DOHH2 (cell line): ENCODE results near the gene RAMP2.

Experiments
- H3F3A ChIP-seq: fragments of 200-600 bp; sonication (generic), shearing (Covaris generic); 2 replicates; pipeline ENCODE4 v1.6.0; 2016; ENCODE audit warnings: antibody characterized with exemption, mild to moderate bottlenecking; ENCODE audit not compliant: control insufficient read depth, insufficient read depth
- H3K27ac ChIP-seq: fragments of 200-600 bp; sonication (generic); 2 replicates; pipeline ENCODE4 v1.5.1; 2014; ENCODE audit warnings: low read depth, mild to moderate bottlenecking, low read length, moderate library complexity
- H3K27me3 ChIP-seq: fragments of 200-600 bp; sonication (generic); 2 replicates; pipeline ENCODE4 v1.6.1; 2014; ENCODE audit warnings: mild to moderate bottlenecking, low read length, mixed read lengths; ENCODE audit not compliant: control insufficient read depth
- H3K36me3 ChIP-seq: fragments of 200-600 bp; sonication (generic); 2 replicates; pipeline ENCODE4 v1.6.1; 2014; ENCODE audit warnings: mild to moderate bottlenecking, low read length, moderate library complexity, mixed read lengths; ENCODE audit not compliant: control insufficient read depth
- H3K4me1 ChIP-seq: fragments of 200-600 bp; sonication (generic); 2 replicates; pipeline ENCODE4 v1.6.1; 2014; ENCODE audit warnings: mild to moderate bottlenecking, low read length, mixed read lengths; ENCODE audit not compliant: control insufficient read depth
- H3K4me2 ChIP-seq: fragments of 200-600 bp; sonication (generic); 2 replicates; pipeline ENCODE4 v1.6.0; 2014; ENCODE audit warnings: mild to moderate bottlenecking, low read length, moderate library complexity
- H3K4me3 ChIP-seq: fragments of 200-600 bp; sonication (generic); 2 replicates; pipeline ENCODE4 v1.5.1; 2014; ENCODE audit warnings: mild to moderate bottlenecking, low read length, mixed read lengths
- H3K79me2 ChIP-seq: fragments of 200-600 bp; sonication (generic); 2 replicates; pipeline ENCODE4 v1.6.1; 2014; ENCODE audit warnings: mild to moderate bottlenecking, low read length, mixed read lengths; ENCODE audit not compliant: control insufficient read depth
- H3K9me2 ChIP-seq: fragments of 200-600 bp; sonication (generic); replicated peaks from 2 replicates; pipeline ENCODE4 v1.6.1; 2014; ENCODE audit warnings: mild to moderate bottlenecking, low read length, mixed read lengths; ENCODE audit not compliant: control insufficient read depth
- H3K9me3 ChIP-seq: fragments of 200-600 bp; sonication (generic); 2 replicates; pipeline ENCODE4 v1.6.1; 2014; ENCODE audit warnings: antibody characterized with exemption, low read length, mixed read lengths; ENCODE audit not compliant: control insufficient read depth, insufficient read depth
- H4K20me1 ChIP-seq: fragments of 200-600 bp; sonication (generic); 2 replicates; pipeline ENCODE4 v1.6.0; 2014; ENCODE audit warnings: low read depth, mild to moderate bottlenecking, antibody characterized with exemption, low read length, moderate library complexity; ENCODE audit not compliant: control insufficient read depth, insufficient read depth
- CTCF ChIP-seq: fragments of 200-600 bp; sonication (generic); IDR thresholded peaks from one replicate; pipeline ENCODE4 v1.5.1; 2014; ENCODE audit warnings: antibody characterized with exemption, mild to moderate bottlenecking, low read depth, low read length; ENCODE audit not compliant: poor library complexity, severe bottlenecking
- EZH2phosphoT487 ChIP-seq: fragments of 200-600 bp; sonication (generic); IDR thresholded peaks from 2 replicates; pipeline ENCODE4 v1.6.1; 2017; ENCODE audit warnings: borderline replicate concordance, mild to moderate bottlenecking, antibody characterized with exemption, low read length, moderate library complexity, mixed read lengths

The RAMP2 gene

GRCh38 chr17:42748908-42749798, 11.9 kb upstream of the RAMP2 start:
- H3K9me2 ChIP-seq: no peaks in the 10 kb centered on the region
- H3K4me1 ChIP-seq: peaks cover 11% of the 10 kb centered on the region
- peaks cover 6% of the 10 kb centered on the region for H3K79me2 ChIP-seq
- no peak overlapping the region for H3K4me3 ChIP-seq
- TF ChIP-seq CTCF (no peak), EZH2phosphoT487 (no peak)
- peaks cover 19% of the 10 kb centered on the region for H3K27me3 ChIP-seq
- no peak overlapping the region for H3K27ac ChIP-seq
- no peak overlapping the region for H3K4me2 ChIP-seq
- H3K9me3 ChIP-seq: peaks cover 4% of the 10 kb centered on the region
- H3K36me3 ChIP-seq: no peaks in the 10 kb centered on the region
- H3F3A ChIP-seq: no peaks in the 10 kb centered on the region
- H4K20me1 ChIP-seq: no peaks in the 10 kb centered on the region

GRCh38 chr17:42750739-42751344, 10.2 kb upstream of the RAMP2 start:
- no peaks in the 10 kb centered on the region for H3K36me3 ChIP-seq
- no peak overlapping the region for H3K4me2 ChIP-seq
- no peaks in the 10 kb centered on the region for H3K79me2 ChIP-seq
- no peak overlapping the region for H3K4me3 ChIP-seq
- no peaks in the 10 kb centered on the region for H3K9me3 ChIP-seq
- no peaks in the 10 kb centered on the region for H3K9me2 ChIP-seq
- peaks cover 5% of the 10 kb centered on the region for H3K4me1 ChIP-seq
- H3K27ac ChIP-seq: no peak overlapping the region
- H4K20me1 ChIP-seq: no peaks in the 10 kb centered on the region
- peaks cover 20% of the 10 kb centered on the region for H3K27me3 ChIP-seq
- TF ChIP-seq EZH2phosphoT487 (no peak), CTCF (no peak)
- H3F3A ChIP-seq: no peaks in the 10 kb centered on the region

GRCh38 chr17:42751628-42752027, 9.4 kb upstream of the RAMP2 start:
- no peak overlapping the region for H3K4me2 ChIP-seq
- no peaks in the 10 kb centered on the region for H3K79me2 ChIP-seq
- no peak for TF ChIP-seq CTCF
- TF ChIP-seq EZH2phosphoT487: no peak
- H3K27me3 ChIP-seq: peaks cover 18% of the 10 kb centered on the region
- H3K27ac ChIP-seq: no peak overlapping the region
- H3F3A ChIP-seq: no peaks in the 10 kb centered on the region
- H3K4me1 ChIP-seq: peaks cover 5% of the 10 kb centered on the region
- no peaks in the 10 kb centered on the region for H3K9me3 ChIP-seq
- no peaks in the 10 kb centered on the region for H3K9me2 ChIP-seq
- H3K4me3 ChIP-seq: no peak overlapping the region
- H4K20me1 ChIP-seq: no peaks in the 10 kb centered on the region
- H3K36me3 ChIP-seq: no peaks in the 10 kb centered on the region
